Activated naive CD4-positive, alpha-beta T cell treated with anti-CD3 and anti-CD28 coated beads, Interleukin-2, amount 10 ng/mL, durations not matched to agents 7 days and 5 days (primary cell): ENCODE results near the gene COA8.

ENCODE experiments used
- CTCF ChIA-PET: fragments of 350-600 bp; sonication (Branson Sonifier 250); formaldehyde crosslinking; loops from one replicate; lab custom pipeline; 2021; ENCODE audit warnings: antibody characterized with exemption; lab: Charles Lee
- DNase-seq: peaks from one replicate; pipeline ENCODE4 v3.0.0-alpha.2; 2020
- H3K27ac Mint-ChIP-seq: one replicate; pipeline ENCODE4 v1.8.0; 2021; ENCODE audit warnings: mild to moderate bottlenecking, moderate library complexity, mixed read lengths
- H3K27me3 Mint-ChIP-seq: one replicate; pipeline ENCODE4 v1.8.0; 2021; ENCODE audit warnings: mild to moderate bottlenecking, mixed read lengths
- H3K36me3 Mint-ChIP-seq: one replicate; pipeline ENCODE4 v1.8.0; 2021; ENCODE audit warnings: mixed read lengths
- H3K4me1 Mint-ChIP-seq: one replicate; pipeline ENCODE4 v1.8.0; 2021; ENCODE audit warnings: mixed read lengths
- H3K4me3 Mint-ChIP-seq: one replicate; pipeline ENCODE4 v1.8.0; 2021; ENCODE audit warnings: mild to moderate bottlenecking, moderate library complexity, mixed read lengths
- H3K9me3 Mint-ChIP-seq: one replicate; pipeline ENCODE4 v1.8.0; 2021; ENCODE audit warnings: mixed read lengths

The COA8 gene

DNA sequence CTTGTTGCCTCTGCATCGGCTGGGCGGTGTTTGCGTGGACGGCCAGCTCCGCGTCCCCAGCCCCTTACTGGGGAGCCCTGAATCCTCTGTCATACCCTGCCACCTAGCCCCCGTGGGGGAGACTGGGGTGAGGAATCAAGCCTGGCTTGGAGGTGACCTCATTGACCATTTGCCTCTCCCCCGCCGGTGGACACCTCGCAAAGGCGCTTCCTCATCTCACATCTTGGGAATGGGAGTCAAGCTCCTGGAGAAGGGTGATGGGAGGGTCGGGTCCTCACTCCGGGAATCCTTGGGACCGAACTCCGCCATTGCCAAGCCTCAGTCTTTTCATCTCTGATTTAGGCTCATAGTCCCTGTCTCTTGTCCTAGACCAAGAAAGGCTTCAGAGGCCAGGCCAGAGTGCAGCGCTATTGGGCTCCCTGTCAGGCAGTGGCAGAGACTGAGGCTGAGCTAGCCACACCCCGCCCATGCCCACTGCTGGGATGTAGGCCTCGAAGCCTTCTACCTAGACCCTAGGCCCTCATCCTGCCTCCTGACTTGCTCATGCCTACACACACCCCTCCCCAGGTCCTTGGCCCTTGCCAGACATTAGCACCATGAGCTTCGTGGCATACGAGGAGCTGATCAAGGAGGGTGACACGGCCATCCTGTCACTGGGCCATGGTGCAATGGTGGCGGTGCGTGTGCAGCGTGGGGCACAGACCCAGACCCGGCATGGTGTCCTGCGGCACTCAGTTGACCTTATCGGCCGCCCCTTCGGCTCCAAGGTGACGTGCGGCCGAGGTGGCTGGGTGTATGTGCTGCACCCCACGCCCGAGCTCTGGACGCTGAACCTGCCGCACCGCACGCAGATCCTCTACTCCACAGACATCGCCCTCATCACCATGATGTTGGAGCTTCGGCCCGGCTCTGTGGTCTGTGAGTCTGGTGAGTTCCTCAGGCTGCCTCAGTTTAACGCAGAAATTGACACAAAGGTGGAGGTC lies 33.1 kb upstream of the COA8 start:
- peak overlapping the region; percentile 95 for H3K27ac Mint-ChIP-seq
- no peaks in the 10 kb centered on the region for H3K9me3 Mint-ChIP-seq
- H3K4me3 Mint-ChIP-seq: peak overlapping the region; percentile 88
- H3K27me3 Mint-ChIP-seq: peaks cover 33% of the 10 kb centered on the region
- CTCF ChIA-PET: interaction anchor here (1.0 to 4.2 kb wide), 3 partner anchors 11 to 23 kb away, joined by 3 to 20 read pairs (median 5); no protein-coding TSS in a partner anchor
- H3K36me3 Mint-ChIP-seq: peaks cover 4% of the 10 kb centered on the region
- peaks cover 35% of the 10 kb centered on the region for H3K4me1 Mint-ChIP-seq
- no peak for DNase-seq

- Mint-ChIP-seq H3K27me3 (peaks cover 27% of the 10 kb centered on the region), H3K4me3 (peak overlapping the region; percentile 88), H3K9me3 (no peaks in the 10 kb centered on the region), H3K27ac (peak overlapping the region; percentile 95), H3K4me1 (peaks cover 35% of the 10 kb centered on the region), H3K36me3 (peaks cover 4% of the 10 kb centered on the region)
- CTCF ChIA-PET: interaction anchor here (0.6 to 4.2 kb wide), 3 partner anchors 11 to 22 kb away, joined by 3 to 20 read pairs (median 5); no protein-coding TSS in a partner anchor
- peak; percentile 59 for DNase-seq
These were observed 32.4 kb upstream of the COA8 start for GRCh38 chr14:103530390-103530789.

DNA sequence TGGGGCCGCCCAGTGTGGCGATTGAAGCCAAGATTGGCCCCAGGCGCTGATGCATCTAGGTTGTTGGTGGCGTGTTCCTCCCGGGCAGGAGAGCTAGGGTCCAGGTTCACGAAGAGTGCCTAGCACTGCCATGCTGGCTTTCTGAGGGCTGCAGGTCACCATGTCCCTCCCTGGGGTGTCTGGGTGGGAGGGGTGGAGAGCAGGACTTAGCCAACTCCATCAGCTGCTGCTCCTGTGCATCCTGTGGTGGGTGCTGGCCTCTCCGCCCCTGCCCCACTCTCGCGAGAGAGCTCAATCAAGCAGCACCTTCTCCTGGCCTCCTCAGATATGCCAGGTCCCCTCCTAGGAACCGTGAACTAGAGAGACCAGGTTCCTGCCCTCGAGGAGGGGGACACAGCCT lies 31.9 kb upstream of the COA8 start:
- Mint-ChIP-seq H3K36me3 (peaks cover 4% of the 10 kb centered on the region), H3K4me1 (peaks cover 34% of the 10 kb centered on the region), H3K27ac (no peak overlapping the region)

GRCh38 chr14:103531421-103532215 lies 31.1 kb upstream of the COA8 start:
- no peak for DNase-seq
- H3K27me3 Mint-ChIP-seq: peaks cover 14% of the 10 kb centered on the region
- CTCF ChIA-PET: no interaction called here
- peaks cover 4% of the 10 kb centered on the region for H3K36me3 Mint-ChIP-seq
- H3K4me1 Mint-ChIP-seq: peaks cover 34% of the 10 kb centered on the region
- H3K27ac Mint-ChIP-seq: no peak overlapping the region
- no peaks in the 10 kb centered on the region for H3K9me3 Mint-ChIP-seq
- H3K4me3 Mint-ChIP-seq: no peak overlapping the region

More for the DNA sequence above, 31.9 kb upstream of the COA8 start:
- H3K4me3 Mint-ChIP-seq: no peak overlapping the region
- CTCF ChIA-PET: interaction anchor here (0.6 to 1.8 kb wide), 2 partner anchors 16 to 21 kb away, joined by 3 to 5 read pairs; no protein-coding TSS in a partner anchor
- DNase-seq: no peak
- peaks cover 22% of the 10 kb centered on the region for H3K27me3 Mint-ChIP-seq
- no peaks in the 10 kb centered on the region for H3K9me3 Mint-ChIP-seq

GRCh38 chr14:103532216-103533136 lies 30.3 kb upstream of the COA8 start:
- CTCF ChIA-PET: interaction anchor here (2.1 kb wide), 1 partner anchor 14 kb away, joined by 8 read pairs; no protein-coding TSS in a partner anchor
- no peak overlapping the region for H3K27ac Mint-ChIP-seq
- H3K27me3 Mint-ChIP-seq: peaks cover 9% of the 10 kb centered on the region
- H3K36me3 Mint-ChIP-seq: peaks cover 4% of the 10 kb centered on the region
- peaks cover 28% of the 10 kb centered on the region for H3K4me1 Mint-ChIP-seq
- H3K4me3 Mint-ChIP-seq: no peak overlapping the region
- no peak for DNase-seq
- no peaks in the 10 kb centered on the region for H3K9me3 Mint-ChIP-seq

DNA sequence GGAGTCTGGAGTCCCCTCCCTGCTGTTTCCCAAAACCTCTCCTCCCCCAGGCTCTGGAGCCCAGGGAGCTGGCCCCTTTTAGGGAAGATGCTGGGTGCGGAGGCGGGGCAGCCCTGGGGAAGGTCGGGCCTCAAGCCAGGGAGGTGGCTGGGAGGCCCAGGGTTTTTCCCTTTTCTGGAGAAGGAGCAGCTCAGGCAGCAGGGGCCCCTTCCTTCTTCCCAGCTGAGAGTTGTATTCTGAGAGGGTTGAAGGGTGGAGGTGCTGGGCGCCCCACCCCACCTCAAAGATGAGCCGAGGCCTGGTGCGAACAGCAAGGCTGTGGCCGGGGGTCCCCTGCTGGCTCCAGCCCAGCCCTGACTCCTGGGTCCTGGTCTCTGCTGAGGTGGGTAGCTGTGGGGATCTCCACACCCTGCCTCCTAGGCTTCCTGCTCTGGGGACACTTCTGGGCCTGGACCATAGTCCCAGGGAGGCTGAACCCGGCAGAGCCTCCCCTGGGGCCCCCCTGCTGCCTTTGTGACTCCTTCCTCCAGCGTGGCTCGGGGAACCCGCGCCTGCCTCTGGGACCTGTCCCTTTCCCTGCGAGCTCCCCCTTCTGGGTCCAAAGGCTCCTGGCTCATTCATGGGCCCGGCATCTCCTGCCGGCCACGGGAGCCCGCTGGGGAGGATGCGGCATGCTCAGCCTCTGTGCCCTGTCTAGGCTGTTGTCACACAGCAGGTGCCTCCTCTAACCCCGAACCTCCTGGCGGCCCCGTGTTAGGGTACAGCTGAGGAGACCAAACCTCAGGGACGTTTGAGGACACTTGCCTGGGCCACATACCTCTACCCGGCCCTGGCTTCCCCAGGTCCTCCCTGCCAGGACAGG lies 29.4 kb upstream of the COA8 start:
- Mint-ChIP-seq H3K9me3 (no peaks in the 10 kb centered on the region), H3K27ac (no peak overlapping the region), H3K4me3 (no peak overlapping the region), H3K4me1 (peaks cover 21% of the 10 kb centered on the region), H3K27me3 (peaks cover 4% of the 10 kb centered on the region), H3K36me3 (peaks cover 4% of the 10 kb centered on the region)
- DNase-seq: no peak
- CTCF ChIA-PET: interaction anchor here (2.1 kb wide), 1 partner anchor 15 kb away, joined by 8 read pairs; no protein-coding TSS in a partner anchor

- CTCF ChIA-PET: interaction anchor here (0.6 to 2.1 kb wide), 2 partner anchors 15 to 161 kb away, joined by 3 to 8 read pairs; no protein-coding TSS in a partner anchor
- H3K36me3 Mint-ChIP-seq: peaks cover 4% of the 10 kb centered on the region
- no peak overlapping the region for H3K27ac Mint-ChIP-seq
- peaks cover 8% of the 10 kb centered on the region for H3K27me3 Mint-ChIP-seq
- H3K4me3 Mint-ChIP-seq: no peak overlapping the region
- no peak for DNase-seq
- no peaks in the 10 kb centered on the region for H3K9me3 Mint-ChIP-seq
- H3K4me1 Mint-ChIP-seq: peaks cover 20% of the 10 kb centered on the region
These were observed 28.7 kb upstream of the COA8 start for GRCh38 chr14:103533999-103534575.

- Mint-ChIP-seq H3K9me3 (no peaks in the 10 kb centered on the region), H3K36me3 (peaks cover 2% of the 10 kb centered on the region), H3K4me1 (peaks cover 18% of the 10 kb centered on the region), H3K27ac (no peak overlapping the region), H3K4me3 (no peak overlapping the region), H3K27me3 (peaks cover 10% of the 10 kb centered on the region)
- DNase-seq: no peak
- CTCF ChIA-PET: interaction anchor here (0.6 to 2.1 kb wide), 2 partner anchors 16 to 162 kb away, joined by 3 to 8 read pairs; no protein-coding TSS in a partner anchor
These were observed 28.1 kb upstream of the COA8 start for GRCh38 chr14:103534576-103535061.

DNA sequence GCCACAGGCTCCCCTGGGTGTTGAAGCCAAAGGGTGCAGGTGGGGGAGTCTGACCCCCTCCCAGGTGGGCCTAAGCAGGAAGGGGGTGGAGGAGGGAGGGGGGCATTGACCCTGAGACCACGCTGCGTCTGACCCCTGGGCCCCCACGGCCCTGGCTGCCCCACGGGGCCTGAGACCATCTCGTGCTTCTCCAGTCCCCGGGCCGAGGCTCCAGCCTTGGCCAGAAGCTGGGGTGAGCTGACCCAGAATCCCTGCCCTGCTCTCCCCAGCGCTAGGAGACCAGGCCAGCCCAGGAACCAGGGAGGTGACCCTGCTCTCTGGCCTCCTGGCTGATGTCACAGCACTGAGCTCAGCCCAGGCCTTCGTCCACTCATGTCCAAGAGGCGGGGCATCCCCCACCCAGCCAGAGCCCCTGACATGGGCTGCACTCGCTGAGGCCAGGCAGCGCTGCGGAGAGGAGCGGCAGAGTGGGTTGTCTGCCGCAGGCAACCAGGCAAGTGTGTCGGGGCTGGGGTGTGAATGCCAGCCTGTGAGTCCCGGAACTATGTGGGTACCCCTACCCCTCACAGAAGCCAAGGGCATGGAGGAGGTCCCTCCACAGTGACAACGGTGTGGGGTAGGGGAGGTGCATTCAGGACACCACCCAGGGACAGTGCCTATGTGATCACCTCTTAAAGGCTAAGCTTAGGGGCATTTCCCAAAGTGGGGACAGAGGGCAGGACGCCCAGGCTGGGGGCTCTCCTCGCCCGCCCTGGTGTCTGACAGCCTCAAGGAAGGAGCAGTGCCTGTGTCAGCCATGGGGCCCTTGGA lies 27.5 kb upstream of the COA8 start:
- Mint-ChIP-seq H3K27ac (no peak overlapping the region), H3K9me3 (no peaks in the 10 kb centered on the region), H3K4me1 (peaks cover 11% of the 10 kb centered on the region), H3K36me3 (no peaks in the 10 kb centered on the region), H3K4me3 (no peak overlapping the region), H3K27me3 (peaks cover 10% of the 10 kb centered on the region)
- DNase-seq: no peak
- CTCF ChIA-PET: interaction anchor here (2.1 kb wide), 1 partner anchor 17 kb away, joined by 8 read pairs; no protein-coding TSS in a partner anchor

- Mint-ChIP-seq H3K4me1 (peaks cover 5% of the 10 kb centered on the region), H3K27ac (no peak overlapping the region), H3K4me3 (no peak overlapping the region), H3K27me3 (peaks cover 16% of the 10 kb centered on the region), H3K36me3 (no peaks in the 10 kb centered on the region), H3K9me3 (no peaks in the 10 kb centered on the region)
- no peak for DNase-seq
- CTCF ChIA-PET: interaction anchor here (1.0 kb wide), 1 partner anchor 10 kb away, joined by 3 read pairs; no protein-coding TSS in a partner anchor
These were observed 26.7 kb upstream of the COA8 start for GRCh38 chr14:103535891-103536565.

GRCh38 chr14:103536693-103537092 lies 26.1 kb upstream of the COA8 start:
- Mint-ChIP-seq H3K4me3 (no peak overlapping the region), H3K27ac (no peak overlapping the region), H3K9me3 (no peaks in the 10 kb centered on the region), H3K4me1 (no peaks in the 10 kb centered on the region), H3K27me3 (peaks cover 20% of the 10 kb centered on the region), H3K36me3 (no peaks in the 10 kb centered on the region)
- CTCF ChIA-PET: interaction anchor here (1.0 kb wide), 1 partner anchor 10 kb away, joined by 3 read pairs; no protein-coding TSS in a partner anchor
- no peak for DNase-seq
